ENCODE measurements around the gene ST3GAL3. TPM values are rescaled to one million over a fixed set of nuclear protein-coding genes. Genes with fewer than 3 reads are reported as not detected.
"Not testable (repeated sequence)": the region's sequence is repeated elsewhere in the genome, so short reads cannot be mapped to it uniquely, and the experiment has no call there.

The ST3GAL3 gene
- total RNA-seq, 1 donor from 2014 or later, result 15.2 TPM

DNA sequence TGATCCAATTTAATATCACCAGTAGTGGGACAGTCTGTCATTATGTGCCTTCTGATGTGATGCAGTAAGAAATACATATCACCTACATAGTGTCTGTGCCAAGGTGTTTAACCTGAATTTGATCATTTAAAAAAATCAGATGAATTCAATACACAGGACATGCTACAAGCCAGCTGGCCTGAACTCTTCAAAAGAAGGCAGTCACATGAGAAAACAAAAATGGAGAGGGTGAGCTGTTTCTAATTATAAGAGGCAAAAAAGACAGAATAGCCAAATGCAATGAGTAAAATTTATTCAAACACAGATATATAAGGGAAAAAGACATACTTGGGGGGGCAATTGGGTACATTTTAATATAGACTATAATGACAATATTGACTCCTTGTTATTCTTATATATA lies 66.5 kb downstream of the ST3GAL3 start:
- no peak for DNase-seq (ENCODE audit: low spot score)
- Mint-ChIP-seq H3K27me3 (ENCODE audit: low read depth) (no peaks in the 10 kb centered on the region), H3K9me3 (ENCODE audit: low read depth) (peaks cover 6% of the 10 kb centered on the region), H3K27ac (ENCODE audit: unreplicated experiment) (no peak overlapping the region), H3K36me3 (ENCODE audit: low read depth) (peaks cover 8% of the 10 kb centered on the region), H3K4me3 (ENCODE audit: unreplicated experiment) (no peak overlapping the region), H3K4me1 (ENCODE audit: low read depth) (peaks cover 21% of the 10 kb centered on the region)
- TF ChIP-seq, protein P1, sequence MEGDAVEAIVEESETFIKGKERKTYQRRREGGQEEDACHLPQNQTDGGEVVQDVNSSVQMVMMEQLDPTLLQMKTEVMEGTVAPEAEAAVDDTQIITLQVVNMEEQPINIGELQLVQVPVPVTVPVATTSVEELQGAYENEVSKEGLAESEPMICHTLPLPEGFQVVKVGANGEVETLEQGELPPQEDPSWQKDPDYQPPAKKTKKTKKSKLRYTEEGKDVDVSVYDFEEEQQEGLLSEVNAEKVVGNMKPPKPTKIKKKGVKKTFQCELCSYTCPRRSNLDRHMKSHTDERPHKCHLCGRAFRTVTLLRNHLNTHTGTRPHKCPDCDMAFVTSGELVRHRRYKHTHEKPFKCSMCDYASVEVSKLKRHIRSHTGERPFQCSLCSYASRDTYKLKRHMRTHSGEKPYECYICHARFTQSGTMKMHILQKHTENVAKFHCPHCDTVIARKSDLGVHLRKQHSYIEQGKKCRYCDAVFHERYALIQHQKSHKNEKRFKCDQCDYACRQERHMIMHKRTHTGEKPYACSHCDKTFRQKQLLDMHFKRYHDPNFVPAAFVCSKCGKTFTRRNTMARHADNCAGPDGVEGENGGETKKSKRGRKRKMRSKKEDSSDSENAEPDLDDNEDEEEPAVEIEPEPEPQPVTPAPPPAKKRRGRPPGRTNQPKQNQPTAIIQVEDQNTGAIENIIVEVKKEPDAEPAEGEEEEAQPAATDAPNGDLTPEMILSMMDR (IDR thresholded peaks at IDR 0.05), result no peak

DNA sequence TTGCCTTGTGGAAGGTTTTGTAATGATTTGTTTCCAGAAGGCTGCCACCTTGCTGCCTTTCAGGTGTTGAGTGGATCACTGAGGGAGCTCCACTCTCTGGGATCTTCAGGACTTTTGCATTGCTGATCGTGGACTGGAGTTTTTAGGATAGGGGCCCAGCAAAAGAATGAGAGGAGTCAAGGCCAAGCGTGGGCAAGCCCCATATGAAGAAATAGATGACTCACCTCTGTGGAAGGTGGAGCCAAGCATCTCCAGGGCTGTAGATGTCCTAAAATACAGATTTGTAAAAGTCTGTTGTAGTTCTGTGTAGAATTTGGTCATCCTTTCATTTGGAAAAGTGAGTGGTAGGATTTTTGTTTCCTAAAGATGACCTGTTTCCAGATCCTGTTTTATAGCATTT lies 67.0 kb downstream of the ST3GAL3 start:
- H3K27ac Mint-ChIP-seq (ENCODE audit: unreplicated experiment), result no peak overlapping the region
- no peak for DNase-seq (ENCODE audit: low spot score)
- peaks cover 21% of the 10 kb centered on the region for H3K4me1 Mint-ChIP-seq (ENCODE audit: low read depth)
- H3K27me3 Mint-ChIP-seq (ENCODE audit: low read depth), result no peaks in the 10 kb centered on the region
- H3K9me3 Mint-ChIP-seq (ENCODE audit: low read depth), result peaks cover 10% of the 10 kb centered on the region
- H3K36me3 Mint-ChIP-seq (ENCODE audit: low read depth), result peaks cover 9% of the 10 kb centered on the region
- no peak overlapping the region for H3K4me3 Mint-ChIP-seq (ENCODE audit: unreplicated experiment)
- TF ChIP-seq, protein P1 (IDR thresholded peaks at IDR 0.05), result no peak

DNA sequence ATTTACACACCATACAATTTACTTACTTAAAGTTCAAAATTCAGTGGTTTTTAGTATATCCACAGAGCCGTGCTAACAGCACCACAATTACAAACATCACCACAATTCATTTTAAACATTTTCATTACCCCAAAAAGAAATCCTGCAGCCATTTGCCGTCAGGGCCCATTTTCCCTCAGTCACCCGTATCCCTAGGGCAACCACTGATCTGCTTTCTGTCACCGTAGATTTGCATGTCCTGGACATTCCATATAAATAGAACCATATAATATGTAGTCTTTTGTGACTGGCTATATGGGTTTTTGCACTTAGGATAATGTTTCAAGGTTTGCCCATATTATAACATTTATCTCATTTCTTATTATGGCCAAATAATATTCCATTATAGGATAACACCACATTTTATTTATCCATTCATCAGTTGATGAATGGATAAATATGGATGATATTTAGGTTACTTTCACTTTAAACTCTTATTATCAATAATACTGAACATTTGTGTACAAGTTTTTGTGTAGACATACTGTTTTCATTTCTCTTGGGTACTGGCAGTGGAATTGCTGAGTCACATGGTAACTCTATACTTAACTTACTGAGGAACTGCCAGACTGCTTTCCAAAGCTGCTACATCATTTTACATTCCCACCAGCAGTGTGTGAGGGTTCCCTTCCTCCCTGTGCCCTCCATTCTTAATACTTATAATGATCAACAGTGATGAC lies 68.9 kb downstream of the ST3GAL3 start:
- H3K27ac Mint-ChIP-seq (ENCODE audit: unreplicated experiment), result peak overlapping the region; percentile 58
- H3K36me3 Mint-ChIP-seq (ENCODE audit: low read depth), result peaks cover 13% of the 10 kb centered on the region
- H3K4me1 Mint-ChIP-seq (ENCODE audit: low read depth), result peaks cover 21% of the 10 kb centered on the region
- H3K4me3 Mint-ChIP-seq (ENCODE audit: unreplicated experiment), result no peak overlapping the region
- DNase-seq (ENCODE audit: low spot score), result no peak
- peaks cover 23% of the 10 kb centered on the region for H3K9me3 Mint-ChIP-seq (ENCODE audit: low read depth)
- TF ChIP-seq, protein P1 (IDR thresholded peaks at IDR 0.05), result peak; percentile 36
- H3K27me3 Mint-ChIP-seq (ENCODE audit: low read depth), result no peaks in the 10 kb centered on the region

DNA sequence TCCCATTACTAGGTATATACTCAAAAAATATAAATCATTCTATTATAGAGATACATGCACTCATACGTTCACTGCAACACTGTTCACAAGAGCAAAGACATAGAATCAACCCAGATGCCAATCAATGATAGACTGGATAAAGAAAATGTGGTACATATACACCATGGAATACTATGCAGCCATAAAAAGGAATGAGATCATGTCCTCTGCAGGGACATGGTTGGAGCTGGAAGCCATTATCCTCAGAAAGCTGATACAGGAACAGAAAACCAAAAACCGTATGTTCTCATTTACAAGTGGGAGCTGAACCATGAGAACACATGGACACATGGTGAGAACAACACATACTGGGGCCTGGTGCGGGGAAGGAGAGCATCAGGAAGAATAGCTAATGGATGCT lies 70.6 kb downstream of the ST3GAL3 start:
- not testable (repeated sequence) for H3K27me3 Mint-ChIP-seq (ENCODE audit: low read depth); H3K27ac Mint-ChIP-seq (ENCODE audit: unreplicated experiment); DNase-seq (ENCODE audit: low spot score); H3K4me3 Mint-ChIP-seq (ENCODE audit: unreplicated experiment); H3K36me3 Mint-ChIP-seq (ENCODE audit: low read depth)
- H3K4me1 Mint-ChIP-seq (ENCODE audit: low read depth), result peaks cover 21% of the 10 kb centered on the region
- H3K9me3 Mint-ChIP-seq (ENCODE audit: low read depth), result peaks cover 23% of the 10 kb centered on the region

DNA sequence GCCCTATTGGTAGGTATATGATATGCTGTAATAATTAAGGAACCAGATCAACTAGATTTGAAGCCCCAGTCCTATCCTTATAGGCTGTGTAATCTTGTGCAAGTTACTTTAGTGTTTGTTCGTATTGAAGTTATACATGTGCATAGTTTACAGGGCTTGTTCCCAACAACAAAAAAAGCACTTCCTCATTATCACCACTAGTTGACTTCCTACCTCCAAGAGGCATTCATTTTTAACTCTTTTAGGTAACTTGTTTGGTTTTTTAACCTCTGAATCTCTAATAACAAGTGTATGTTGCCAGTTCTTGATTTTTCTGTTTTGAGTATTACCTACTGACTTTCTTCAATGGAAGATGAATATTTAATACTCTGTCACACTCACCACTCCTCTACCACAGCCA lies 71.9 kb downstream of the ST3GAL3 start:
- TF ChIP-seq, protein P1 (IDR thresholded peaks at IDR 0.05), result no peak

More for the DNA sequence above, 71.9 kb downstream of the ST3GAL3 start:
- no peak for DNase-seq (ENCODE audit: low spot score)
- Mint-ChIP-seq H3K36me3 (ENCODE audit: low read depth) (peaks cover 8% of the 10 kb centered on the region), H3K4me1 (ENCODE audit: low read depth) (peaks cover 30% of the 10 kb centered on the region), H3K27me3 (ENCODE audit: low read depth) (no peaks in the 10 kb centered on the region), H3K4me3 (ENCODE audit: unreplicated experiment) (no peak overlapping the region), H3K9me3 (ENCODE audit: low read depth) (peaks cover 23% of the 10 kb centered on the region), H3K27ac (ENCODE audit: unreplicated experiment) (no peak overlapping the region)
